Sigmoid colon (tissue), 7 donors: ENCODE data around the gene GTF2E1. TPM values are rescaled to one million over a fixed set of nuclear protein-coding genes. Genes with fewer than 3 reads are reported as not detected.

Experiments used
- DNase-seq: peaks from one replicate; pipeline ENCODE4 v3.0.0-alpha.2; 2019
- H3K27ac ChIP-seq, 4 donors: fragments of 200-600 bp; sonication (generic); one replicate each; pipeline ENCODE4 v1.5.1; 2016 to 2019; ENCODE audit warnings: mild to moderate bottlenecking in 1 of 4
- H3K27me3 ChIP-seq, 3 donors: fragments of 200-600 bp; sonication (generic); one replicate each; pipeline ENCODE4 v1.5.1; 2019; ENCODE audit warnings: mild to moderate bottlenecking in 1 of 3
- H3K36me3 ChIP-seq, 4 donors: fragments of 200-600 bp; sonication (generic); one replicate each; pipeline ENCODE4 v1.5.1; 2016 to 2019
- H3K4me1 ChIP-seq, 4 donors: fragments of 200-600 bp; sonication (generic); one replicate each; pipeline ENCODE4 v1.5.1; 2017 to 2019
- H3K4me3 ChIP-seq, 4 donors: fragments of 200-600 bp; sonication (generic); one replicate each; pipeline ENCODE4 v1.5.1; 2017 to 2019; ENCODE audit warnings: mild to moderate bottlenecking in 2 of 4, moderate library complexity in 1 of 4
- H3K9me3 ChIP-seq, 4 donors: fragments of 200-600 bp in 3 of 4; sonication (generic) in 3 of 4; one replicate each; pipeline versions ENCODE4 v1.5.1 to v1.6.1; 2013 to 2019
- EP300 ChIP-seq, 4 donors: sonication (generic); formaldehyde crosslinking; IDR thresholded peaks; one replicate each; pipeline ENCODE4 v1.6.1; 2017; ENCODE audit warnings: antibody characterized with exemption in 4 of 4
- POLR2A ChIP-seq, 2 donors: fragments of 450-650 bp; IDR thresholded peaks; one replicate each; pipeline ENCODE4 v1.6.1; 2016; ENCODE audit warnings: antibody characterized with exemption in 2 of 2, mild to moderate bottlenecking in 2 of 2, moderate library complexity in 2 of 2
- POLR2AphosphoS5 ChIP-seq, 4 donors: sonication (generic); formaldehyde crosslinking; IDR thresholded peaks; one replicate each; pipeline ENCODE4 v1.6.1; 2017; ENCODE audit warnings: antibody characterized with exemption in 4 of 4
- WGBS, 2 donors: extraction: QIAGEN DNeasy Blood & Tissue Kit; methylation state at CpG; one replicate each; pipeline ENCODE4 v1.1.7; 2013; 5-methylcytosine and 5-hydroxymethylcytosine counted together
- intact Hi-C: fragments of 100-400 bp; cut with DNase I; formaldehyde crosslinking; loops from one replicate; pipeline ENCODE4 v1.15.1; 2023
- polyA plus RNA-seq, 3 donors: library from polyadenylated mRNA; stranded (reverse); fragments of 200-250 nt; gene quantifications; one replicate each; pipeline ENCODE4 v1.2.3, GENCODE V29; 2013
- small RNA-seq, 3 donors: library from RNA; depleted of rRNA; stranded (forward); fragments of <200 nt; gene quantifications; one replicate each; pipeline ENCODE3, GENCODE V24; 2016
- total RNA-seq, 4 donors: library from RNA; depleted of rRNA; stranded (reverse); fragments of >200 nt; gene quantifications; one replicate each; pipeline ENCODE4 v1.1.0, GENCODE V29; 2016
- TF ChIP-seq, protein P1 (sequence below), 4 experiments: fragments of 450-650 bp in 3 of 4; fragments of 200-600 bp in 1 of 4; IDR thresholded peaks; one replicate each; pipeline ENCODE4 v1.5.1; 2016 to 2019; ENCODE audit warnings: antibody characterized with exemption in 4 of 4, mild to moderate bottlenecking in 3 of 4, moderate library complexity in 2 of 4
- donor health status: healthy with polysubstance abuse.
- donor health status: Bipolar disorder and iron deficiency.
- donor health status: healthy.

Gene GTF2E1
- total and polyA plus RNA-seq, 7 donors, result 3.6 to 12.5 (median 7.3) TPM

- no peak for DNase-seq
- 88 to 90% methylated on average over 4 of the region's 4 CpGs for WGBS, 2 donors
- Histone ChIP-seq H3K36me3 (no peaks in the 10 kb centered on the region), H3K4me3 (no peak overlapping the region), H3K27ac (no peak overlapping the region), H3K4me1 (no peaks in the 10 kb centered on the region), H3K27me3 (no peaks in the 10 kb centered on the region), H3K9me3 (no peaks in the 10 kb centered on the region)
- TF ChIP-seq POLR2A (IDR thresholded peaks at IDR 0.05), result no peak
- TF ChIP-seq, protein P1, sequence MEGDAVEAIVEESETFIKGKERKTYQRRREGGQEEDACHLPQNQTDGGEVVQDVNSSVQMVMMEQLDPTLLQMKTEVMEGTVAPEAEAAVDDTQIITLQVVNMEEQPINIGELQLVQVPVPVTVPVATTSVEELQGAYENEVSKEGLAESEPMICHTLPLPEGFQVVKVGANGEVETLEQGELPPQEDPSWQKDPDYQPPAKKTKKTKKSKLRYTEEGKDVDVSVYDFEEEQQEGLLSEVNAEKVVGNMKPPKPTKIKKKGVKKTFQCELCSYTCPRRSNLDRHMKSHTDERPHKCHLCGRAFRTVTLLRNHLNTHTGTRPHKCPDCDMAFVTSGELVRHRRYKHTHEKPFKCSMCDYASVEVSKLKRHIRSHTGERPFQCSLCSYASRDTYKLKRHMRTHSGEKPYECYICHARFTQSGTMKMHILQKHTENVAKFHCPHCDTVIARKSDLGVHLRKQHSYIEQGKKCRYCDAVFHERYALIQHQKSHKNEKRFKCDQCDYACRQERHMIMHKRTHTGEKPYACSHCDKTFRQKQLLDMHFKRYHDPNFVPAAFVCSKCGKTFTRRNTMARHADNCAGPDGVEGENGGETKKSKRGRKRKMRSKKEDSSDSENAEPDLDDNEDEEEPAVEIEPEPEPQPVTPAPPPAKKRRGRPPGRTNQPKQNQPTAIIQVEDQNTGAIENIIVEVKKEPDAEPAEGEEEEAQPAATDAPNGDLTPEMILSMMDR (IDR thresholded peaks at IDR 0.05), result no peak
- no peak for TF ChIP-seq EP300 (IDR thresholded peaks at IDR 0.05)
- TF ChIP-seq POLR2AphosphoS5 (IDR thresholded peaks at IDR 0.05), result no peak
- intact Hi-C loops, result no loop called here
Measured at GRCh38 chr3:120831066-120831465, 88.5 kb downstream of the GTF2E1 start.

Small RNAs within 50 kb of the gene (small RNA-seq; reads per million reads assigned to genes)
- 0 reads per million in 3 donors for gene MTCO1P29
- 0 reads per million in 3 donors for gene MTCO2P29

Other genes with a start within 250 kb of the GTF2E1 start
- 100 to 1,000 TPM in 2 of 4 donors, 10 to 100 TPM in 2; 72.3 to 148 (median 113) TPM for gene NDUFB4, start 146.4 kb upstream of the GTF2E1 start, total RNA-seq
- gene NDUFB4, start 146.4 kb upstream of the GTF2E1 start, polyA plus RNA-seq, result 100 to 1,000 TPM; 258 to 335 (median 329) TPM
- gene HGD, start 60.5 kb upstream of the GTF2E1 start, total RNA-seq, result under 1 TPM in 1 of 4 donors, not detected in 3; 0.71 TPM
- 10 to 100 TPM; 32.4 to 54.1 (median 39.0) TPM for gene HGD, start 60.5 kb upstream of the GTF2E1 start, polyA plus RNA-seq
- 10 to 100 TPM in 3 of 4 donors, 1 to 10 TPM in 1; 9.4 to 13.2 (median 12.6) TPM for gene RABL3, start 228 bp upstream of the GTF2E1 start, total RNA-seq
- 10 to 100 TPM; 10.8 to 15.5 (median 13.3) TPM for gene RABL3, start 228 bp upstream of the GTF2E1 start, polyA plus RNA-seq
- 10 to 100 TPM; 11.4 to 14.3 (median 12.8) TPM for gene STXBP5L, start 165.5 kb downstream of the GTF2E1 start, total RNA-seq
- under 1 TPM in 2 of 3 donors, not detected in 1; under 0.01 to 0.23 TPM for gene STXBP5L, start 165.5 kb downstream of the GTF2E1 start, polyA plus RNA-seq